Kidney epithelial cell (primary cell): ENCODE measurements around the gene RPS6KA2. TPM values are rescaled to one million over a fixed set of nuclear protein-coding genes. Genes with fewer than 3 reads are reported as not detected.

Source experiments
- DNase-seq: peaks from one replicate; pipeline ENCODE4 v3.0.0-alpha.2; 2010; ENCODE audit warnings: low read depth
- H3K27me3 ChIP-seq: 2 replicates; pipeline ENCODE4 v1.6.0; 2011; ENCODE audit warnings: low read length; ENCODE audit not compliant: control insufficient read depth, insufficient read depth
- H3K36me3 ChIP-seq: 2 replicates; pipeline ENCODE4 v1.5.1; 2011; ENCODE audit warnings: low read length; ENCODE audit not compliant: control insufficient read depth, insufficient read depth
- H3K4me3 ChIP-seq: 2 replicates; pipeline ENCODE4 v1.5.1; 2011; ENCODE audit warnings: low read depth, mild to moderate bottlenecking, control low read depth, low read length
- total RNA-seq: library from RNA; depleted of rRNA; stranded (reverse); fragments of >200 nt; gene quantifications from 2 replicates; pipeline ENCODE4 v1.2.3, GENCODE V29; 2015
- TF ChIP-seq, protein P1 (sequence below): IDR thresholded peaks from 2 replicates; pipeline ENCODE4 v1.5.1; 2011; ENCODE audit warnings: mild to moderate bottlenecking, moderate library complexity, low read length, control low read depth, inconsistent platforms; ENCODE audit not compliant: insufficient read depth, poor library complexity, severe bottlenecking

RPS6KA2 gene
- total RNA-seq, 1 donor from 2014 or later = 51.9 TPM

DNA sequence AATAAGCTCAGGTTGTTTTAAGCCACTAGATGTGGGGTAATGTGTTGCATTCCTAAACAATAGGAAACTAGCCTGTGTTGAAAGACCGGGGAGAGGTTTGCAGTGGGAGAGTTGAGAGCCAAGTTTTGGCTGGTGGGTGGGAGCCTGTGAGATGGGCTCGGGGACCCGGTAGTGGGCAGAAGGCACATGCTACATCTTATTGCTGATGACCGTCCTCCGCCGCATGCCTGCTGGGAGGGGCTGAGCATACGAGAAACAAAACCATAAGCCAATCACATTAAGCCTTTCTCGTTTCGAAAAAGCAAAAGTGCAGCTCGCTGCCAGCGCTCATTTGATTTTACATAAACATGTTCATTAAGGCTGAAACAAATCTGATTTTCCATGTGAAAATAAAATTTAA, 186.9 kb downstream of the RPS6KA2 start:
- TF ChIP-seq, protein P1, sequence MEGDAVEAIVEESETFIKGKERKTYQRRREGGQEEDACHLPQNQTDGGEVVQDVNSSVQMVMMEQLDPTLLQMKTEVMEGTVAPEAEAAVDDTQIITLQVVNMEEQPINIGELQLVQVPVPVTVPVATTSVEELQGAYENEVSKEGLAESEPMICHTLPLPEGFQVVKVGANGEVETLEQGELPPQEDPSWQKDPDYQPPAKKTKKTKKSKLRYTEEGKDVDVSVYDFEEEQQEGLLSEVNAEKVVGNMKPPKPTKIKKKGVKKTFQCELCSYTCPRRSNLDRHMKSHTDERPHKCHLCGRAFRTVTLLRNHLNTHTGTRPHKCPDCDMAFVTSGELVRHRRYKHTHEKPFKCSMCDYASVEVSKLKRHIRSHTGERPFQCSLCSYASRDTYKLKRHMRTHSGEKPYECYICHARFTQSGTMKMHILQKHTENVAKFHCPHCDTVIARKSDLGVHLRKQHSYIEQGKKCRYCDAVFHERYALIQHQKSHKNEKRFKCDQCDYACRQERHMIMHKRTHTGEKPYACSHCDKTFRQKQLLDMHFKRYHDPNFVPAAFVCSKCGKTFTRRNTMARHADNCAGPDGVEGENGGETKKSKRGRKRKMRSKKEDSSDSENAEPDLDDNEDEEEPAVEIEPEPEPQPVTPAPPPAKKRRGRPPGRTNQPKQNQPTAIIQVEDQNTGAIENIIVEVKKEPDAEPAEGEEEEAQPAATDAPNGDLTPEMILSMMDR = no peak
- no peak for DNase-seq
- H3K27me3 ChIP-seq = no peaks in the 10 kb centered on the region
- no peaks in the 10 kb centered on the region for H3K36me3 ChIP-seq
- no peak overlapping the region for H3K4me3 ChIP-seq

DNA sequence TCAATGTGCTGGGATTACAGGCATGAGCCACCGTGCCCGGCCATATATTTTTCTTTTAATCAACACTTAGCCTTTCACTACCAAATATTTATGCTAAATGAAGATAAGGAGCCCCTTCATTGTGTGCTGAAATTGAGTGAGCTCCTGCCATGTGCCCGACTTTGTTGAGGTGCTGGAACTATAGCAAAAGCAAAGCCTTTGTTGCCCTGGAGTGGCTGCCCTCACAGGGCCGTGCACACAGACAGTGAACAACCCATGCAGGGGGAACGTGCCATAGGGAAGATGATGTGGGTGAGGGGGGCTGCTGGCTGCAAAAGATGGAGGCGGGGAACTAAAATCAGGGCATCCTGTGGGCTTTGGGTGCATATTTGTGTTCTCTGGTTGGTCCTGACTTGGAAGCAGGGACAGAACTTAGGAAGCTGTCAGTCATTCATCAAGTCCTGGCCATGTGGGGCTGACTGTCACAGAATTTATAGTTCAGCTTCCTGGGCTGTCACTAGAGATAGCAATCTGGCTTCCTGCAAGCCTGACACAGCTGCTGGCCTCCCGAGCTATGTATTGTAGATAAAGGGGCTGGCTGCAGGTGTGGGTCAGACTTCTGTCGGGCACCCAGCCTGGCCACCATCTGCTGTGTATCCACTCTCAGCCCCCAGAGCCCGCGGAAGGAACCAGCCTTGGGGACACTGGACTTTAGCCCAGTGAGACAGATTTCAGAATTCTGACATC, 187.5 kb downstream of the RPS6KA2 start:
- TF ChIP-seq, protein P1 = no peak
- no peak for DNase-seq
- H3K27me3 ChIP-seq = no peaks in the 10 kb centered on the region
- H3K4me3 ChIP-seq = no peak overlapping the region
- no peaks in the 10 kb centered on the region for H3K36me3 ChIP-seq

DNA sequence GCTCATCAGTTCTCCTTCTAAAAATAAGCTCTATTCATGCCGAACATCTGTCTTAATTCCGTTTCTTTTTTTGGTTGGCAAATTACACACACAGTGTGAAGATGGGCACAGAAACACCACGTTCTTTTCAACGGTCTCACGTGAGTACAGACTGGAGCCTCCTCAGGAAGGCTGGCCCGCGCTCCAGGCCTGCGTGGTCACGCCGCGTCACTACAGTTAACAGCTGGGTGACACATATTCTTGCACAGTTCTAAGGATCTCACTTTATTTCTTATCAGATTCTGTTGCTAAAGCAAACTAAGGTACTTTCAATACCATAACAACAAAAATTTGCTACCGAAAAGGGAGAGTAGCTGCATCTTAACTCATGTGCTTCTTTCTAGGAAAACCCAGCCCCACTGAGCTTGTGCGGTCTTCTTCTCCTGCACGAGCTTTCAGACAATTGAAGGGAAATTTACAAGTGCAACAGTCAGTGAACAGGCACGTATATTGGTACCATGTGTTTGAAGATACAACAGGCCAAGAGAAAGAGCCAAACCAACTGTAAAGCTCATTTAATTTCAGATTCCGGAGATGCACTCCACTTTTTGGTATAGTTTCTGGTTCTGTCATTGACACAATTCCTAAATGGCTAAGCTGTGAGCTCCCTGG, 188.7 kb downstream of the RPS6KA2 start:
- H3K4me3 ChIP-seq = no peak overlapping the region
- H3K27me3 ChIP-seq = no peaks in the 10 kb centered on the region
- TF ChIP-seq, protein P1 = no peak
- no peak for DNase-seq
- H3K36me3 ChIP-seq = no peaks in the 10 kb centered on the region

DNA sequence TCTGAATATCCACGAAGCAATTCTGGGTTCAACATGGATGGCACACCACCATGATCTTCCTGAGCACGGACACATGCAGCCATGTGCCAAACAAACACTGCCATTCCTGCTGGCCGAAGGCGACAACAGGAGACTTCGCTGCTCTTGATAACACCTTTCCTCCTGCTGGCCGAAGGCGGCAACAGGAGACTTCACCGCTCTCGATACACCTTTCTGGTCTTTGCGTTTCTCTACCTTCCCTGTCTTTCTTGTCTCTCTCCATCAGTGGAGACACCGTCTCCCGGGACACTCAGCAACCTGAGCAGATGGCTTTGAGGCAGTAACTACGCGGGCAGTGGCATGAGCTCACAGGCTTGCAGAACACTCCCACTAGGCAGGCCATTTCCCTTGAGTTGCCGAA, 189.4 kb downstream of the RPS6KA2 start:
- TF ChIP-seq, protein P1 = no peak
- Histone ChIP-seq H3K36me3 (no peaks in the 10 kb centered on the region), H3K27me3 (no peaks in the 10 kb centered on the region), H3K4me3 (no peak overlapping the region)
- DNase-seq = no peak

DNA sequence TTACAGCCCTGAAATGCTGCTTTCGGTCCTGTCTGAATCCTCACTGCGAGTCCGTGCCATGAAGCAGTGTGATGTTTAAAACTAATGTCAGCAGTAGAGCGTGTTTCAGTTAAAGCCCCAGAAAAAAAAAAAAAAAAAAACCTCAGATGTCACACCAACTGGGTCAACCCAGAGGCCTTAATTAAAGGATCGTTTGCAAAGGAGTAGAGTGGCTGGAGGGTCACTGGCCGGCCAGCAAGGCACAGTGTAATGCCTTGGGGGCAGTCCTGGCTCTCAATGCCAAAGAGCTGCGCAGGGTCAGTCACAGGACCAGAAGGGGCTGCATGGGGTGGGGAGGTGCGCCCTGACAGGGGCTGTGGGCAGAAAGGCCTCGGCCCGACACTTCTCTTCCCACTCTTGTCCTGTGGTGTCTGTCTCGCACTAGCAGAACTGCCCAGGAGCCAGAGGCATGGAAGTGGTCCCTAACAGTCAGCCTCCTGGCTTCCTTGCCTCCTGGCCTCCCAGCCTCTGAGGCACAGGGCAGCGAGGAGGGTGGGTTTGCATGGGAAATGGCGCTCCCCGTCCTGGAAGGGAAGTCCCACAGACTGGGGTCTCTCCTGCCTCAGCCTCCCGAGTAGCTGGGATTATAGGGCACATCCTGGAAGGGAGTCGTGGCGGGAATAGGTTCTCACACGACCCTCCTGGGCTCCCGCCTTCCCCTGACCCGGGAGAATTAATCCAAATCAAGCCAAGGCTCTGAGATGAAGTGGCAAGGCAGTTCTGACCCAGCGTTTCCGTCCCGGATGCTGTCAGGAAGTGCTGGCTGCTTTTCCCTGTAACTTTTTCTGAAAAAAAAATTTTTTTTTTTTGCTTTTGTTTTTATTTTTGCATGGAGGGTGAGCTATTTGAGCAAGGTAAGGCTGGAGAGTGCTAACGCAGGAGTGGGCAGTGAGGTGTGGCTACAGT, 190.6 kb downstream of the RPS6KA2 start:
- H3K27me3 ChIP-seq = no peaks in the 10 kb centered on the region
- TF ChIP-seq, protein P1 = no peak
- DNase-seq = no peak

More for the DNA sequence above, 190.6 kb downstream of the RPS6KA2 start:
- H3K36me3 ChIP-seq = no peaks in the 10 kb centered on the region
- H3K4me3 ChIP-seq = no peak overlapping the region
